ENCODE results near the gene SFMBT2.
"Not testable (repeated sequence)": the region's sequence is repeated elsewhere in the genome, so short reads cannot be mapped to it uniquely, and the experiment has no call there.

The SFMBT2 gene

GRCh38 chr10:7184116-7184515, 226.7 kb downstream of the SFMBT2 start:
- not testable (repeated sequence) for DNase-seq (ENCODE audit: low spot score)

- not testable (repeated sequence) for DNase-seq (ENCODE audit: low spot score)
These were observed 228.5 kb downstream of the SFMBT2 start for GRCh38 chr10:7182327-7182726.

GRCh38 chr10:7181420-7181819, 229.4 kb downstream of the SFMBT2 start:
- DNase-seq (ENCODE audit: low spot score) = no peak

GRCh38 chr10:7179536-7179935, 231.3 kb downstream of the SFMBT2 start:
- no peak for DNase-seq (ENCODE audit: low spot score)

- DNase-seq (ENCODE audit: low spot score) = no peak
These were observed 236.9 kb downstream of the SFMBT2 start for GRCh38 chr10:7173948-7174347.

- no peak for DNase-seq (ENCODE audit: low spot score)
These were observed 239.0 kb downstream of the SFMBT2 start for GRCh38 chr10:7171825-7172224.

- DNase-seq (ENCODE audit: low spot score) = no peak
These were observed 240.1 kb downstream of the SFMBT2 start for GRCh38 chr10:7170626-7171322.

GRCh38 chr10:7168414-7168813, 242.4 kb downstream of the SFMBT2 start:
- DNase-seq (ENCODE audit: low spot score) = no peak

- no peak for DNase-seq (ENCODE audit: low spot score)
These were observed 245.2 kb downstream of the SFMBT2 start for GRCh38 chr10:7165500-7166177.

- no peak for DNase-seq (ENCODE audit: low spot score)
These were observed 245.9 kb downstream of the SFMBT2 start for GRCh38 chr10:7164955-7165354.

GRCh38 chr10:7162331-7162730, 248.5 kb downstream of the SFMBT2 start:
- no peak for DNase-seq (ENCODE audit: low spot score)

- no peak for DNase-seq (ENCODE audit: low spot score)
These were observed 249.2 kb downstream of the SFMBT2 start for GRCh38 chr10:7161484-7162250.

- DNase-seq (ENCODE audit: low spot score) = no peak
These were observed 250.9 kb downstream of the SFMBT2 start for GRCh38 chr10:7159928-7160327.

GRCh38 chr10:7159517-7159916, 251.3 kb downstream of the SFMBT2 start:
- DNase-seq (ENCODE audit: low spot score) = peak; percentile 13

- no peak for DNase-seq (ENCODE audit: low spot score)
These were observed 253.7 kb downstream of the SFMBT2 start for GRCh38 chr10:7157091-7157490.

GRCh38 chr10:7153750-7154149, 257.1 kb downstream of the SFMBT2 start:
- DNase-seq (ENCODE audit: low spot score) = no peak

- no peak for DNase-seq (ENCODE audit: low spot score)
These were observed 257.9 kb downstream of the SFMBT2 start for GRCh38 chr10:7152982-7153381.

GRCh38 chr10:7152341-7152740, 258.5 kb downstream of the SFMBT2 start:
- no peak for DNase-seq (ENCODE audit: low spot score)

GRCh38 chr10:7151538-7151937, 259.3 kb downstream of the SFMBT2 start:
- no peak for DNase-seq (ENCODE audit: low spot score)

GRCh38 chr10:7150349-7150748, 260.5 kb downstream of the SFMBT2 start:
- DNase-seq (ENCODE audit: low spot score) = no peak

- no peak for DNase-seq (ENCODE audit: low spot score)
These were observed 264.6 kb downstream of the SFMBT2 start for GRCh38 chr10:7146189-7146588.

GRCh38 chr10:7136016-7136415, 274.8 kb downstream of the SFMBT2 start:
- no peak for DNase-seq (ENCODE audit: low spot score)

GRCh38 chr10:7135188-7135587, 275.6 kb downstream of the SFMBT2 start:
- no peak for DNase-seq (ENCODE audit: low spot score)

Data from CD4-positive, alpha-beta T cell treated with Interleukin-15 for 4 hours (primary cell).